Measurements from ENCODE around the gene SEMA3B. TPM values are rescaled to one million over a fixed set of nuclear protein-coding genes. Genes with fewer than 3 reads are reported as not detected.

The SEMA3B gene
- total RNA-seq, 4 donors from 2014 or later: 59.5 to 423 (median 122) TPM

DNA sequence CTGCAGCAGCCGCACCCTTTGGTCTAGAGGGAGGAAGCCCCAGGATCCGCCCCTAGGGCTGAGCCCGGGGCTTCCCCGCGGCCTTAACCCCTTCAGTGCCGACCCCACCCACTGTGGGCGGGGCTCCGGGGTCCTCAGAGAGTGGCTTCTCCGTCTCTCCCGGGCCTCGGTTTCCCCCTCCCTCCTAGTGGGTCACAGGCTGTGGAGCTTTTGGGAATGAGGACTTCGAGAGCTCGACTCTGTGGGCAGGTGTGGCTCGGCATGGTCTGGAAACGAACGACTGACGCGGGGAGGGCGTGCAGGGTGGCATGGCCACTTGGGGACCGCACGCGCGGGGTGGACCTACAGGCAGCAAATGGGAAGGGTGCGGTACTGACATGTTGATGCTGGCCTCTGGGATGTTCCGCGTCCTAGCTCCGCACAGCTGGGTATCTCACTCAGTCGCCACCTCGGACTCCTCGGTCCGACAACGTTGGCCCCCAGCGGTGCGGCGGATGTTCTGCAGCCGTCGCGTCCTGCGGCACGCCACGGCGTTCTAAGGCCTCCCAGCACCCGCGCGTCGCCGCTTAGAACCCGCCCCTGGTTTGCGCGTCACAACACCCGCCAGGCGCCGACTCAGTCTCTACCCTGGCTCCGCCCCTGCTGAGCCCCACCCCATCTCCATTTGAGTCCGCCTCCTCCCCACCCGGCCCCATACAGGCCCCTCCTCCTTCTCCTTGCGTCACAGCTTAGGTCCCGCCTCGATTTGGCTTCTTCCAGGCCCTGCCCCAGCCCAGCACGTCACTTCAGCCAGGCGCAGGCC, 30.1 kb downstream of the SEMA3B start, which contains the start of the genes HYAL3 and NAA80:
Gene HYAL3, minus strand, starts transcription at position 570 of the 802 bp plus-strand sequence. CDS start 3,803 bp downstream, outside the sequence.
Gene NAA80, minus strand, starts transcription at position 570 of the 802 bp plus-strand sequence. CDS start 1,942 bp downstream, outside the sequence.
- in situ Hi-C loops (cut with MboI; ENCODE audit: low pct_ligation_motif_present in 1 of 4, low pct_unique_long_range_greater_than_20kb in 1 of 4, low sequenced_read_pairs in 3 of 4) (no loop called here), intact Hi-C loops (cut with DNase I; ENCODE audit: low total_unique reads) (no loop called here)
- peak; percentile 96 for TF ChIP-seq POLR2A (IDR thresholded peaks at IDR 0.05)
- no peak for TF ChIP-seq EP300 (IDR thresholded peaks at IDR 0.05; ENCODE audit: low read depth)
- TF ChIP-seq, protein P1, sequence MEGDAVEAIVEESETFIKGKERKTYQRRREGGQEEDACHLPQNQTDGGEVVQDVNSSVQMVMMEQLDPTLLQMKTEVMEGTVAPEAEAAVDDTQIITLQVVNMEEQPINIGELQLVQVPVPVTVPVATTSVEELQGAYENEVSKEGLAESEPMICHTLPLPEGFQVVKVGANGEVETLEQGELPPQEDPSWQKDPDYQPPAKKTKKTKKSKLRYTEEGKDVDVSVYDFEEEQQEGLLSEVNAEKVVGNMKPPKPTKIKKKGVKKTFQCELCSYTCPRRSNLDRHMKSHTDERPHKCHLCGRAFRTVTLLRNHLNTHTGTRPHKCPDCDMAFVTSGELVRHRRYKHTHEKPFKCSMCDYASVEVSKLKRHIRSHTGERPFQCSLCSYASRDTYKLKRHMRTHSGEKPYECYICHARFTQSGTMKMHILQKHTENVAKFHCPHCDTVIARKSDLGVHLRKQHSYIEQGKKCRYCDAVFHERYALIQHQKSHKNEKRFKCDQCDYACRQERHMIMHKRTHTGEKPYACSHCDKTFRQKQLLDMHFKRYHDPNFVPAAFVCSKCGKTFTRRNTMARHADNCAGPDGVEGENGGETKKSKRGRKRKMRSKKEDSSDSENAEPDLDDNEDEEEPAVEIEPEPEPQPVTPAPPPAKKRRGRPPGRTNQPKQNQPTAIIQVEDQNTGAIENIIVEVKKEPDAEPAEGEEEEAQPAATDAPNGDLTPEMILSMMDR (IDR thresholded peaks at IDR 0.05): peak; percentile 27 to 89 (median 39)
- TF ChIP-seq POLR2AphosphoS5 (IDR thresholded peaks at IDR 0.05): peak; percentile 97 to 98 (median 97)
- H3K9me3 ChIP-seq: no peaks in the 10 kb centered on the region
- H3K4me1 ChIP-seq: peaks cover 15 to 35% (median 32%) of the 10 kb centered on the region in 4 donors
- H3K27me3 ChIP-seq: no peaks in the 10 kb centered on the region
- peak; percentile 100 for DNase-seq
- H3K27ac ChIP-seq: peak within 1 kb of the TSS; percentile 90 to 96 (median 94)
- H3K36me3 ChIP-seq: no peaks in the 10 kb centered on the region
- H3K4me3 ChIP-seq: peak within 1 kb of the TSS; percentile 39 to 84 (median 44)
- 0% methylated on average over 34 of the region's 61 CpGs; no CpG with 5 or more reads in 1 of the 2 donors for WGBS, 2 donors (ENCODE audit: low coverage in 1 of 2)

DNA sequence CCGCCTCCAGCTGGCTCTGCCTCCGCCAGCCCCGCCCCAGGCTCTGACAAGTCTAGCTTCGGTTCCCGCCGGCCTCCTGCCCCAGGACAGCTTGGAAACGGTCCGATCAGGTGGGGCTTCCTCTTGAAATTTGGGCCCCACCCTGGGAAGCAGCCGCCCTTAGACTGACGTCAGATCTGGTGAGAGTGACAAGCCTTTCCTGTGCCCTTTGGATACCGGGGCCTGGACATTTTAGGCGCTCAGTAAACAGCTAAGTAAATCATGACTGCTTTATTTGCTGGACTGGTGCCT, 30.6 kb downstream of the SEMA3B start:
- Histone ChIP-seq H3K4me1 (peaks cover 15 to 35% (median 32%) of the 10 kb centered on the region in 4 donors), H3K4me3 (peak overlapping the region; percentile 7 to 51 (median 34)), H3K9me3 (no peaks in the 10 kb centered on the region), H3K36me3 (no peaks in the 10 kb centered on the region), H3K27ac (peak overlapping the region; percentile 90 to 96 (median 92)), H3K27me3 (no peaks in the 10 kb centered on the region)
- peak in 2 of 3 donors; percentile 36 to 63 for TF ChIP-seq POLR2AphosphoS5 (IDR thresholded peaks at IDR 0.05)
- peak; percentile 12 for TF ChIP-seq EP300 (IDR thresholded peaks at IDR 0.05; ENCODE audit: low read depth)
- no peak for TF ChIP-seq POLR2A (IDR thresholded peaks at IDR 0.05)
- TF ChIP-seq, protein P1 (IDR thresholded peaks at IDR 0.05): no peak
- intact Hi-C loops (cut with DNase I; ENCODE audit: low total_unique reads) (no loop called here), in situ Hi-C loops (cut with MboI; ENCODE audit: low pct_ligation_motif_present in 1 of 4, low pct_unique_long_range_greater_than_20kb in 1 of 4, low sequenced_read_pairs in 3 of 4) (no loop called here)
- WGBS, 2 donors (ENCODE audit: low coverage in 1 of 2): 2% methylated on average over 12 of the region's 12 CpGs; no CpG with 5 or more reads in 1 of the 2 donors
- DNase-seq: no peak

DNA sequence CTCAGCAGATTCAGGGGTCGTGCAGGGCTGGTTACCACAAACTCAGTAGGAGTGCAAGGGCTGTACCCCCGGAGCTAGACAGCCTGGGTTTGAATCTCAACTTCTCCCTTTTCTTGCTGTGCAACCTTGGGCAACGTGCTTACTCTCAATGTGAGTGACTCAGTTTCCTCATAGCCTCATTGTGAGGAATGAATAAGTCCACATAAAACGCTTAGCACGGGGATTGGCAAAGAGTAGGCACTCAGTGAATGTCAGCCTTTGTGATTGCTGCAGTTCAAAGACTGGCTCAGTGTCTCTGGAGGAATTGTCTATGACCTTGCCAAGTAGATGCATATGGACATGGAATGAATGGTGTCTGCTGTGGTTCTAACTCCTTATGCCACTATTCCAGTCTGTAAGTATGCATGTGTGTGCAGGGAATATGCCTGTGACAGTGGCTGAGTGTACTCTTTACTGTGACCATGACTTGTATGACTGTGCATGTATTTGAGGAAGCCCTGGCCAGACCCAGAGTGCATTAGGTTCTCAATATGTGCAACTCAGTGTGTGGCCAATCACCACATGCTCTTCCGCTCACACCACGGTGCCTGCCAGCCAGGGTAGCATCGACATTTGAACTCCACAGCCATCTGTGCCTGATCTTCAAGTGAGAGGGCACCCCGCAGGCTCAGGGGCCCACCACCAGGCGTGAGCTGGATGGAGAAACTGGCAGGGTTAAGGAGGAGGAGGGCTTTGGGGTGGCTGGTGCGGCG, 31.2 kb downstream of the SEMA3B start:
- no peak for DNase-seq

More for the DNA sequence above, 31.2 kb downstream of the SEMA3B start:
- Histone ChIP-seq H3K9me3 (no peaks in the 10 kb centered on the region), H3K4me3 (peak overlapping the region; percentile 7 to 51 (median 34)), H3K36me3 (no peaks in the 10 kb centered on the region), H3K27ac (peak overlapping the region; percentile 90 to 96 (median 92)), H3K4me1 (peaks cover 15 to 35% (median 32%) of the 10 kb centered on the region in 4 donors), H3K27me3 (no peaks in the 10 kb centered on the region)
- intact Hi-C loops (cut with DNase I; ENCODE audit: low total_unique reads): no loop called here
- WGBS, 2 donors (ENCODE audit: low coverage in 1 of 2): 45% methylated on average over 12 of the region's 12 CpGs; no CpG with 5 or more reads in 1 of the 2 donors
- TF ChIP-seq POLR2AphosphoS5 (IDR thresholded peaks at IDR 0.05) (no peak), EP300 (IDR thresholded peaks at IDR 0.05; ENCODE audit: low read depth) (no peak), POLR2A (IDR thresholded peaks at IDR 0.05) (no peak)
- TF ChIP-seq, protein P1 (IDR thresholded peaks at IDR 0.05): no peak
- in situ Hi-C loops (cut with MboI; ENCODE audit: low pct_ligation_motif_present in 1 of 4, low pct_unique_long_range_greater_than_20kb in 1 of 4, low sequenced_read_pairs in 3 of 4): no loop called here
